ENCODE measurements around the gene ELMO2.

DNA sequence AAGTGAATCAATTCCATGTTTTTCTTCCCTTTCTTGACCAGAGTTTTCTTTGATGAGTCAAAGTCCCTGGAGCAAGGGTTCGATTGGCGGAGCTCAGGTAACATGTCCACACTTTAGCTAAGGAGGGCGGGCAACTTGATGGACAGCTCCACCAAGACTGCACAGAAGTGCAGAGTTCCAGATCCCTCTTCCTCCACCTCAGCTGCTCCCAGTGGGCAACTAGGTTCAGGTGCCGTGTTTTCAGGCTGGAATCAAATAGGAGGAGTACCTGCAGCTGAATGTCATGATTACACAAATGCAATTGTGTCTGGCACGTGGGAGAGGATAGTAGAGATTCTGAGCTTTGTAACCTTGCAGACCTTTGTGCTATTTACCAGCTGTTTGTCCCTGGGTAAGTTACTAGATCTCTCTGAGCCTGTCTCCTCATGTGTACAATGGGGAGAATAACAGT is 1.9 kb upstream of the ELMO2 start:
- TF ChIP-seq EZH2 (IDR thresholded peaks at IDR 0.05; ENCODE audit: borderline replicate concordance, low read length) = no peak
- TF ChIP-seq, protein P1, sequence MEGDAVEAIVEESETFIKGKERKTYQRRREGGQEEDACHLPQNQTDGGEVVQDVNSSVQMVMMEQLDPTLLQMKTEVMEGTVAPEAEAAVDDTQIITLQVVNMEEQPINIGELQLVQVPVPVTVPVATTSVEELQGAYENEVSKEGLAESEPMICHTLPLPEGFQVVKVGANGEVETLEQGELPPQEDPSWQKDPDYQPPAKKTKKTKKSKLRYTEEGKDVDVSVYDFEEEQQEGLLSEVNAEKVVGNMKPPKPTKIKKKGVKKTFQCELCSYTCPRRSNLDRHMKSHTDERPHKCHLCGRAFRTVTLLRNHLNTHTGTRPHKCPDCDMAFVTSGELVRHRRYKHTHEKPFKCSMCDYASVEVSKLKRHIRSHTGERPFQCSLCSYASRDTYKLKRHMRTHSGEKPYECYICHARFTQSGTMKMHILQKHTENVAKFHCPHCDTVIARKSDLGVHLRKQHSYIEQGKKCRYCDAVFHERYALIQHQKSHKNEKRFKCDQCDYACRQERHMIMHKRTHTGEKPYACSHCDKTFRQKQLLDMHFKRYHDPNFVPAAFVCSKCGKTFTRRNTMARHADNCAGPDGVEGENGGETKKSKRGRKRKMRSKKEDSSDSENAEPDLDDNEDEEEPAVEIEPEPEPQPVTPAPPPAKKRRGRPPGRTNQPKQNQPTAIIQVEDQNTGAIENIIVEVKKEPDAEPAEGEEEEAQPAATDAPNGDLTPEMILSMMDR (IDR thresholded peaks at IDR 0.05; ENCODE audit: low read length) = no peak
